Epithelial cell of proximal tubule (primary cell): ENCODE measurements around the gene TBCCD1. TPM values are rescaled to one million over a fixed set of nuclear protein-coding genes. Genes with fewer than 3 reads are reported as not detected.

Source experiments
- DNase-seq: peaks from one replicate; pipeline ENCODE4 v3.0.0-alpha.2; 2011; ENCODE audit warnings: low read depth
- H3K4me3 ChIP-seq: 2 replicates; pipeline ENCODE4 v1.5.1; 2011; ENCODE audit warnings: low read depth, mild to moderate bottlenecking, low read length
- total RNA-seq: library from RNA; depleted of rRNA; stranded (reverse); fragments of >200 nt; gene quantifications from 2 replicates; pipeline ENCODE4 v1.2.3, GENCODE V29; 2015
- TF ChIP-seq, protein P1 (sequence below): conservative IDR thresholded peaks from 2 replicates; pipeline ENCODE4 v1.5.1; 2012; ENCODE audit warnings: low read depth, mild to moderate bottlenecking, low read length

The TBCCD1 gene
- total RNA-seq, 1 donor from 2014 or later = 10.8 TPM

DNA sequence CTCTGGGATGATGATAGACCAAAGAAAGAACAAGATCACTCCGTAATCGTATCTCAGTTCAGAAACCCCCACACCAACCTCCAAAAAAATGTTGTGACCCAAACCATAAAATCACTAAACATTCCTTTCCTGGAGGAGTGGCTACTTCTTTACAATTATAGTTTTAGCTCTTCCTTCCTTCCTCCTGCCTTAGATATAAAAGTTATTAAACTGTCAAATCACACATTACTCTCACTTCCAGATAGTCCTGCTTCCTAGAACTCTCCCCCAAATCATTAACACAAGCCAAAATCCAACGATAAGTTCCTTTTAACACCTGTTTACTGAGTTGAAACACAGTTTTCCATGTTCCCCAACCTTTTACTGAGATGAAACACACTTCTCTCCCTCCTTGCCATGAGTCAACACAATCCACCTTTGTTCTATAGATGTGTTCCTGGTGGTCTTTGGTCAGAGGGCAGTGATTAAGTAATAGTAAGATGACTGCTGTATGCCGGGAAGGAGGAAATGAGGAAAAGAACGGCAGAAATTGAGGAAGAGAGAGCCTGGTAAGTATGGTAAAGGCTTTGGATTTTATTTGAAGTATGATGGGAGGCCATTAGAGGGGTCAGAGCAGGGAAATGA lies 14.6 kb downstream of the TBCCD1 start:
- DNase-seq = no peak
- no peak overlapping the region for H3K4me3 ChIP-seq
- TF ChIP-seq, protein P1, sequence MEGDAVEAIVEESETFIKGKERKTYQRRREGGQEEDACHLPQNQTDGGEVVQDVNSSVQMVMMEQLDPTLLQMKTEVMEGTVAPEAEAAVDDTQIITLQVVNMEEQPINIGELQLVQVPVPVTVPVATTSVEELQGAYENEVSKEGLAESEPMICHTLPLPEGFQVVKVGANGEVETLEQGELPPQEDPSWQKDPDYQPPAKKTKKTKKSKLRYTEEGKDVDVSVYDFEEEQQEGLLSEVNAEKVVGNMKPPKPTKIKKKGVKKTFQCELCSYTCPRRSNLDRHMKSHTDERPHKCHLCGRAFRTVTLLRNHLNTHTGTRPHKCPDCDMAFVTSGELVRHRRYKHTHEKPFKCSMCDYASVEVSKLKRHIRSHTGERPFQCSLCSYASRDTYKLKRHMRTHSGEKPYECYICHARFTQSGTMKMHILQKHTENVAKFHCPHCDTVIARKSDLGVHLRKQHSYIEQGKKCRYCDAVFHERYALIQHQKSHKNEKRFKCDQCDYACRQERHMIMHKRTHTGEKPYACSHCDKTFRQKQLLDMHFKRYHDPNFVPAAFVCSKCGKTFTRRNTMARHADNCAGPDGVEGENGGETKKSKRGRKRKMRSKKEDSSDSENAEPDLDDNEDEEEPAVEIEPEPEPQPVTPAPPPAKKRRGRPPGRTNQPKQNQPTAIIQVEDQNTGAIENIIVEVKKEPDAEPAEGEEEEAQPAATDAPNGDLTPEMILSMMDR = no peak

DNA sequence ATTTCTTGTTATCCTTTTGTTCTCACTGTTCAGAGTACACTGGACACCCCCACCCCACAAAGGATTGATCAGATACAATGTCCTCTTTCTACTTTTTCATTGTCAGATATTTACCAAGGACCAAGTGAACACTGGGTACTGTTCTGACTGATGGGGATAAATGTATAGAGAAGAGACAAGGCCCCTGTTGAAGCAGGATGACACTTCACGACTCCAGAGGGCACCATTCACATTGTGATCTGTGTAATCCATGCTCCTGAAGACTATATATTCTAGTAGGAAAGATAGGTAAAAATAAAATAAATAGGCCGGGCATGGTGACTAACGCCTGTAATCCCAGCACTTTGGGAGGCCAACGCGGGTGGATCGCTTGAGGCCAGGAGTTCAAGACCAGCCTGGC lies 15.8 kb downstream of the TBCCD1 start:
- TF ChIP-seq, protein P1 = peak; percentile 12
- no peak for DNase-seq

DNA sequence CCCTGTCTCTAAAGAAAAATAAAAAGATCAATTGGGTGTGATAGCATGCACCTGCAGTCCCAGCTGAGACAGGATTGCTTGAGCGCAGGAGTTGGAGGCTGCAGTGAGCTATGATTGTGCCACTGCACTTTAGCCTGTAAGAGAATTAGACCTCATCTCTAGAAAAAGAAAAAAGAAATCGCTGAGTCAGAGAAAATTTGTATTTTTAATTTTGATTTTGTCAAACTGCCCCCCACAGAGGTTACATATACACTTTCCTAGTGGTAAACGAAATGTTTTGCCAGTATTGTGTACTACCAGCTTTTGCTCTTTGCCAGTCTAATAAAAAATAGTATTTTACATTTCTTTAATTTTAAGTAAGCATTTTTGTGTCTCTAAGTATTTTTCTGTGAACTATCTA lies 17.6 kb downstream of the TBCCD1 start:
- TF ChIP-seq, protein P1 = no peak
- DNase-seq = no peak
- no peak overlapping the region for H3K4me3 ChIP-seq

More for the DNA sequence above, 15.8 kb downstream of the TBCCD1 start:
- H3K4me3 ChIP-seq = no peak overlapping the region

DNA sequence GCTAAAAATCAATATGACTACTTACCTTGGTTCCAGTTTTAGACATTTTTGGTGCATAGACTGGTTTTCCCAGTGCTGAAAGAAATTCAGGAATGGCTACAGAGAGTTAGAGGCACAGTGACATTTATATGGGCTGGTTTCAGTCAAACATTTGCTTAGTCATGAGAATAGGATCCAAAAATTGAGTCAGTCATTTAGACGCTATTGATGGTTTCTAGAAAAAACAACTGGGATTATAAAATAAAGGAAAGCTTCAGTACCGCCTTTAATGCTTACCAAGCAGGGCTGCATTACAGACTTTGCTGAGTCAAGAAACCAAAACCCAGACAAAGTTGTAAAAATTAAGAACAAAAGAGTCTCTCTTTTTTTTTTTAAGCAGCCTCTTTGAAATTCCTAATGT lies 22.9 kb downstream of the TBCCD1 start, which contains the start of gene CRYGS:
Gene CRYGS, minus strand, starts transcription at position 100 of the 400 bp plus-strand sequence. Its CDS starts 54 bp downstream, at position 46.
- DNase-seq = no peak
- TF ChIP-seq, protein P1 = no peak
- no peak within 1 kb of the TSS for H3K4me3 ChIP-seq

DNA sequence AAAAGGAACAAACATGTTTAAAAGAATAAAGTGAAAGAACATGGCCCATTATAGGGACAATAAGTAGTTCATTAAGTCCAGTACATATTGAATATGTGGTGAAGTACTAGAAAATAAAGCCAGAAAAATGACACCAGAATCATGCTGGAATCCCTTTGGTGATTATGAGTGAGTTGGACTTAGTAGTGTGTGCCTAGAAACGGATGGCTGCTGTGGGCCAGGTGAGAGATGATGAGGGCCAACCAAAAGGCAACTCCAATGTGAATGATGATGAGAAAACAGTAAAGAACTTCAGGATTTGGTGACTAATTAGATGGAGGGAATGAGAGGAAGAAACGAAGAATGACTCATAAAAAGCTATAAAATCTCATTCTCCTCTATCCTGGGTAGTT lies 26.3 kb downstream of the TBCCD1 start:
- DNase-seq = no peak

DNA sequence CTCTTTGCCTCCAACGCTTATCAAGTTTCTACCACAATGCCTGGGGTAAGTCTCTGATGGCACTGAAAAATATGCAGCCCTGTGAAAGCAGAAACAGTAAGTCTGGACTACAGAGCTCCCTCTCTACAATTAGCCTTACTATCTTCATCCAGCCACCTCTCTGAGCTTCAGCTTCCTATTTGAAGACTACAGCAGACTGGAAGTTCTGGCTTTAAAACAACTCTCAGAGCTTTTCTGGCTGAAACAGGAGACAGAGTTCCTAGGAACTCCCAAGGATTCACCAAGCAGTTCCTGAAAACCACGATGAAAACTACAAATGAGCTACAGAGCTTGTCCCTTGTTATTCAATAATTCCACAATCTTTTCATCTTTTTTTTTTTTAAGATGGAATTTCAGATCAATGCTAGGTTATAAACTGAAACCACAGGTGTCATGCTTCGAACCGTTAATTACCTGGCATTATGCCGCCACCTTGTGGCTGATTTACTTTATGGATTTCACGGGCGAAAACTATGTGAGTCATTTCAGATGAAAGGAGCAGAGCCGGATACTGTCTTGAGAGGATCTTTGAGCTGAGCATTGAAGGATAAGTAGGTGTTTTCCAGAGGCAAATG lies 26.8 kb downstream of the TBCCD1 start:
- TF ChIP-seq, protein P1 = peak; percentile 69
- no peak overlapping the region for H3K4me3 ChIP-seq
- DNase-seq = peak; percentile 53

More for the DNA sequence above, 26.3 kb downstream of the TBCCD1 start:
- TF ChIP-seq, protein P1 = no peak
- no peak overlapping the region for H3K4me3 ChIP-seq
